ENCODE measurements around the gene LRRFIP1. TPM values are rescaled to one million over a fixed set of nuclear protein-coding genes. Genes with fewer than 3 reads are reported as not detected.

The LRRFIP1 gene
- total and polyA plus RNA-seq, 2 of the 13 experiments (the other 11 are each of a cell fraction or from before 2014, with no cell fraction given) = 15.9 to 40.5 TPM

DNA sequence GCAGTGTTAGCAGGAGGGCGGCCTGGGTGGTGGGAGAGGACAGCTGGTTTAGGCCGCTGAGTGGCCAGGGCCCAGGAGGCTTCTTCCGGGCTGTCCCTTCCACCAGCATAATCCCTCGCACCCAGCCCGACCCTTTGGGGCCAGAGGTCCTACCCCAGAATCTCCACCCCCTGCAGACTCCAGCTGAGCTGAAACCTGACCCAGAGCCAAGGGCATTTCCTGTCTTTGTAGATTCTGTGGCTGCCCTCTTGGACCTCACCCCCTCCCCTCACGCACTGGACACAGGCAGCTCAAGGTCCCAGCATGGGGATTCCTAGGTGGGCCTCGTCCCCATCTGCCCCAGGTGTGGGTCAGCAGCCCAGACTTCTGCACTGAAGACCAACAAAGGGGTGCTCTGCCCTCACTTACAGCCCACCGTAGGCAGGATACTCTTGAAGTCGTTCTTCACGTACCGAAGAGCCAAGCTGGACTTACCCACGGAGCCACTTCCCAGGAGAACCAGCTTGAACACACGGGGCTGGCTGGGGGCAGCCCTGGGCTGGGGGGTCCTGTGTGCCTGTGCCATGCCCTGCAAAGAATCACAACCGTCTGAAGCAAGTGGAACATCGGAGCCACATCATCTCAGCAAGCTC is 41.7 kb upstream of the LRRFIP1 start (continued):
- TF ChIP-seq ZNF230 (CRISPR knock-in tag; IDR thresholded peaks at IDR 0.05) (no peak), KDM3A (CRISPR knock-in tag; IDR thresholded peaks at IDR 0.05; ENCODE audit: low read depth) (peak; percentile 83), IKZF1 (IDR thresholded peaks at IDR 0.05) (no peak), ZNF253 (CRISPR knock-in tag; IDR thresholded peaks at IDR 0.05; ENCODE audit: borderline replicate concordance) (no peak), HNF4G (IDR thresholded peaks at IDR 0.05; ENCODE audit: borderline replicate concordance, low read depth, low read length) (peak; percentile 98), HNF4G (CRISPR knock-in tag; IDR thresholded peaks at IDR 0.05; ENCODE audit: borderline replicate concordance, low read depth) (peak; percentile 99), ZNF292 (CRISPR knock-in tag; IDR thresholded peaks at IDR 0.05; ENCODE audit: borderline replicate concordance, low read depth) (peak; percentile 98), POLR2AphosphoS2 (IDR thresholded peaks at IDR 0.05; ENCODE audit: low read depth, low read length) (no peak), GATAD1 (CRISPR knock-in tag; IDR thresholded peaks at IDR 0.05) (peak; percentile 66), MXD3 (CRISPR knock-in tag; IDR thresholded peaks at IDR 0.05) (peak; percentile 82), SAFB2 (CRISPR knock-in tag; IDR thresholded peaks at IDR 0.05; ENCODE audit: borderline replicate concordance, low read depth) (no peak; the same call in 1 of the 2 replicates), CENPT (CRISPR knock-in tag; IDR thresholded peaks at IDR 0.05; ENCODE audit: low read depth) (no peak), ZMYM2 (CRISPR knock-in tag; IDR thresholded peaks at IDR 0.05) (peak; percentile 97), RERE (CRISPR knock-in tag; IDR thresholded peaks at IDR 0.05; ENCODE audit: low read depth) (0 out of 2 replicates have a peak, but pooled peaks have one; percentile 55), RFX1 (IDR thresholded peaks at IDR 0.05) (no peak), RARG (CRISPR knock-in tag; IDR thresholded peaks at IDR 0.05; ENCODE audit: low read depth) (no peak), ARID3A (IDR thresholded peaks at IDR 0.05; ENCODE audit: low read depth, low read length) (no peak), ZBTB1 (CRISPR knock-in tag; IDR thresholded peaks at IDR 0.05; ENCODE audit: borderline replicate concordance) (no peak), TCF7L2 (IDR thresholded peaks at IDR 0.05; ENCODE audit: low read depth, low read length) (no peak), TOE1 (CRISPR knock-in tag; IDR thresholded peaks at IDR 0.05) (peak; percentile 65; the same call in 1 of the 2 replicates)
- TF ChIP-seq, protein P1, sequence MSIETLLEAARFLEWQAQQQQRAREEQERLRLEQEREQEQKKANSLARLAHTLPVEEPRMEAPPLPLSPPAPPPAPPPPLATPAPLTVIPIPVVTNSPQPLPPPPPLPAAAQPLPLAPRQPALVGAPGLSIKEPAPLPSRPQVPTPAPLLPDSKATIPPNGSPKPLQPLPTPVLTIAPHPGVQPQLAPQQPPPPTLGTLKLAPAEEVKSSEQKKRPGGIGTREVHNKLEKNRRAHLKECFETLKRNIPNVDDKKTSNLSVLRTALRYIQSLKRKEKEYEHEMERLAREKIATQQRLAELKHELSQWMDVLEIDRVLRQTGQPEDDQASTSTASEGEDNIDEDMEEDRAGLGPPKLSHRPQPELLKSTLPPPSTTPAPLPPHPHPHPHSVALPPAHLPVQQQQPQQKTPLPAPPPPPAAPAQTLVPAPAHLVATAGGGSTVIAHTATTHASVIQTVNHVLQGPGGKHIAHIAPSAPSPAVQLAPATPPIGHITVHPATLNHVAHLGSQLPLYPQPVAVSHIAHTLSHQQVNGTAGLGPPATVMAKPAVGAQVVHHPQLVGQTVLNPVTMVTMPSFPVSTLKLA (IDR thresholded peaks at IDR 0.05) = no peak
- TF ChIP-seq, protein P2, sequence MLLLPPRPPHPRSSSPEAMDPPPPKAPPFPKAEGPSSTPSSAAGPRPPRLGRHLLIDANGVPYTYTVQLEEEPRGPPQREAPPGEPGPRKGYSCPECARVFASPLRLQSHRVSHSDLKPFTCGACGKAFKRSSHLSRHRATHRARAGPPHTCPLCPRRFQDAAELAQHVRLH (CRISPR knock-in tag; IDR thresholded peaks at IDR 0.05; ENCODE audit: borderline replicate concordance, low read depth) = peak; percentile 87; the same call in 1 of the 2 replicates

Data from HepG2 (cell line).